ENCODE measurements around the gene C9orf153. TPM values are rescaled to one million over a fixed set of nuclear protein-coding genes. Genes with fewer than 3 reads are reported as not detected.

C9orf153 gene
- total and polyA plus RNA-seq, 2 of the 4 experiments (the other 2 are of a cell fraction): not detected

GRCh38 chr9:86298873-86299272, 39.4 kb upstream of the C9orf153 start:
- POLR2A ChIA-PET (ENCODE audit: unreplicated experiment): no interaction called here
- 90% methylated on average over 5 of the region's 11 CpGs; no CpG with 5 or more reads in 1 of the 2 experiments for WGBS, 2 experiments (ENCODE audit: extremely low coverage in 2 of 2, insufficient read length in 1 of 2)
- H3K23ac ChIP-seq (ENCODE audit: low read depth, low read length): no peak overlapping the region
- no peak overlapping the region for H2AK5ac ChIP-seq (ENCODE audit: low read depth, low read length)
- H2AK9ac ChIP-seq (replicated peaks; ENCODE audit: low read depth, low read length, poor library complexity): no peak overlapping the region
- no peak overlapping the region for H3K9ac ChIP-seq (ENCODE audit: low read depth, low read length)
- no peak overlapping the region; the same call in 1 of the 2 replicates for H3K27ac ChIP-seq (ENCODE audit: insufficient read depth, low read length)
- intact Hi-C loops (cut with micrococcal nuclease): no loop called here
- no peak overlapping the region for H2BK20ac ChIP-seq (ENCODE audit: low read depth, low read length)
- in situ Hi-C loops (cut with MboI; ENCODE audit: low sequenced_read_pairs): no loop called here
- ATAC-seq (ENCODE audit: low read depth) (no peak), DNase-seq (no peak)
- no peak overlapping the region for H2AFZ ChIP-seq (replicated peaks; ENCODE audit: low read length, poor library complexity)
- dilution Hi-C loops (cut with HindIII; ENCODE audit: low sequenced_read_pairs, unreplicated experiment): no loop called here
- no peak overlapping the region for H4K91ac ChIP-seq (ENCODE audit: insufficient read depth, low read depth, low read length)
- H2BK15ac ChIP-seq (ENCODE audit: low read depth, low read length): no peak overlapping the region
- no peaks in the 10 kb centered on the region for H3K9me3 ChIP-seq (ENCODE audit: control insufficient read depth, insufficient read depth, low read length)
- no peaks in the 10 kb centered on the region for H3K27me3 ChIP-seq (ENCODE audit: control insufficient read depth, insufficient read depth, low read length)
- no peak overlapping the region for H3K4ac ChIP-seq (ENCODE audit: low read depth, low read length)
- no peak overlapping the region for H2BK120ac ChIP-seq (ENCODE audit: low read depth, low read length)
- H4K8ac ChIP-seq (ENCODE audit: low read depth in 2 of 2, low read length in 2 of 2): no peak overlapping the region
- CTCF ChIA-PET: interaction anchor here (1.1 to 1.5 kb wide), 2 partner anchors 8 to 97 kb away, joined by 3 to 4 read pairs; no protein-coding TSS in a partner anchor
- H3K36me3 ChIP-seq (ENCODE audit: control insufficient read depth, insufficient read depth, low read length): peaks cover 43% of the 10 kb centered on the region
- H3K4me3 ChIP-seq (ENCODE audit: insufficient read depth, low read depth, low read length): no peak overlapping the region
- no peaks in the 10 kb centered on the region; the same call in 1 of the 2 replicates for H3K9me1 ChIP-seq (ENCODE audit: insufficient read depth, low read length)
- peaks cover 7 to 9% of the 10 kb centered on the region in 2 experiments; a peak in 2 of 4 replicates for H3K79me1 ChIP-seq (ENCODE audit: low read depth in 1 of 2, low read length in 2 of 2)
- TF ChIP-seq, protein P1, sequence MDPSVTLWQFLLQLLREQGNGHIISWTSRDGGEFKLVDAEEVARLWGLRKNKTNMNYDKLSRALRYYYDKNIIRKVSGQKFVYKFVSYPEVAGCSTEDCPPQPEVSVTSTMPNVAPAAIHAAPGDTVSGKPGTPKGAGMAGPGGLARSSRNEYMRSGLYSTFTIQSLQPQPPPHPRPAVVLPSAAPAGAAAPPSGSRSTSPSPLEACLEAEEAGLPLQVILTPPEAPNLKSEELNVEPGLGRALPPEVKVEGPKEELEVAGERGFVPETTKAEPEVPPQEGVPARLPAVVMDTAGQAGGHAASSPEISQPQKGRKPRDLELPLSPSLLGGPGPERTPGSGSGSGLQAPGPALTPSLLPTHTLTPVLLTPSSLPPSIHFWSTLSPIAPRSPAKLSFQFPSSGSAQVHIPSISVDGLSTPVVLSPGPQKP (IDR thresholded peaks at IDR 0.05; ENCODE audit: borderline replicate concordance, low read depth, low read length): no peak
- TF ChIP-seq, protein P2, sequence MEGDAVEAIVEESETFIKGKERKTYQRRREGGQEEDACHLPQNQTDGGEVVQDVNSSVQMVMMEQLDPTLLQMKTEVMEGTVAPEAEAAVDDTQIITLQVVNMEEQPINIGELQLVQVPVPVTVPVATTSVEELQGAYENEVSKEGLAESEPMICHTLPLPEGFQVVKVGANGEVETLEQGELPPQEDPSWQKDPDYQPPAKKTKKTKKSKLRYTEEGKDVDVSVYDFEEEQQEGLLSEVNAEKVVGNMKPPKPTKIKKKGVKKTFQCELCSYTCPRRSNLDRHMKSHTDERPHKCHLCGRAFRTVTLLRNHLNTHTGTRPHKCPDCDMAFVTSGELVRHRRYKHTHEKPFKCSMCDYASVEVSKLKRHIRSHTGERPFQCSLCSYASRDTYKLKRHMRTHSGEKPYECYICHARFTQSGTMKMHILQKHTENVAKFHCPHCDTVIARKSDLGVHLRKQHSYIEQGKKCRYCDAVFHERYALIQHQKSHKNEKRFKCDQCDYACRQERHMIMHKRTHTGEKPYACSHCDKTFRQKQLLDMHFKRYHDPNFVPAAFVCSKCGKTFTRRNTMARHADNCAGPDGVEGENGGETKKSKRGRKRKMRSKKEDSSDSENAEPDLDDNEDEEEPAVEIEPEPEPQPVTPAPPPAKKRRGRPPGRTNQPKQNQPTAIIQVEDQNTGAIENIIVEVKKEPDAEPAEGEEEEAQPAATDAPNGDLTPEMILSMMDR (conservative IDR thresholded peaks at IDR 0.05; ENCODE audit: low read depth, low read length): no peak
- TF ChIP-seq SMC3 (IDR thresholded peaks at IDR 0.05; ENCODE audit: low read depth, low read length): no peak
- TF ChIP-seq BHLHE40 (IDR thresholded peaks at IDR 0.05; ENCODE audit: low read depth, low read length): no peak
- TF ChIP-seq FOS (IDR thresholded peaks at IDR 0.05; ENCODE audit: low read depth, low read length): no peak
- no peak for TF ChIP-seq POLR2A (IDR thresholded peaks at IDR 0.05; ENCODE audit: low read depth, low read length)
- no peak for TF ChIP-seq CHD1 (IDR thresholded peaks at IDR 0.05; ENCODE audit: low read depth, low read length)
- TF ChIP-seq RCOR1 (IDR thresholded peaks at IDR 0.05; ENCODE audit: insufficient replicate concordance, low read length): no peak
- TF ChIP-seq CEBPB (IDR thresholded peaks at IDR 0.05; ENCODE audit: low read depth, low read length): no peak
- TF ChIP-seq NFE2L2 (IDR thresholded peaks at IDR 0.05; ENCODE audit: low read depth, low read length): no peak
- TF ChIP-seq RFX5 (IDR thresholded peaks at IDR 0.05; ENCODE audit: low read depth, low read length): no peak
- no peak for TF ChIP-seq MAZ (IDR thresholded peaks at IDR 0.05; ENCODE audit: borderline replicate concordance, low read depth, low read length)
- TF ChIP-seq MAFK (IDR thresholded peaks at IDR 0.05; ENCODE audit: low read depth, low read length): no peak
- TF ChIP-seq, protein P3, sequence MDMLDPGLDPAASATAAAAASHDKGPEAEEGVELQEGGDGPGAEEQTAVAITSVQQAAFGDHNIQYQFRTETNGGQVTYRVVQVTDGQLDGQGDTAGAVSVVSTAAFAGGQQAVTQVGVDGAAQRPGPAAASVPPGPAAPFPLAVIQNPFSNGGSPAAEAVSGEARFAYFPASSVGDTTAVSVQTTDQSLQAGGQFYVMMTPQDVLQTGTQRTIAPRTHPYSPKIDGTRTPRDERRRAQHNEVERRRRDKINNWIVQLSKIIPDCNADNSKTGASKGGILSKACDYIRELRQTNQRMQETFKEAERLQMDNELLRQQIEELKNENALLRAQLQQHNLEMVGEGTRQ (IDR thresholded peaks at IDR 0.05; ENCODE audit: low read depth, low read length): no peak
- peaks cover 2% of the 10 kb centered on the region; the same call in 1 of the 2 replicates for H3K4me1 ChIP-seq (ENCODE audit: control insufficient read depth, insufficient read depth, low read length)
- BruUV-seq (replicated peaks): no TSS peak
- no peaks in the 10 kb centered on the region for H4K20me1 ChIP-seq (ENCODE audit: insufficient read depth, low read length)
- H3K4me2 ChIP-seq (ENCODE audit: low read depth, low read length): no peak overlapping the region
- H4K5ac ChIP-seq (ENCODE audit: low read depth, low read length): no peak overlapping the region
- H3K56ac ChIP-seq (ENCODE audit: extremely low read depth, insufficient read depth, low read length): no peak overlapping the region
- H2BK5ac ChIP-seq (ENCODE audit: low read depth, low read length, poor library complexity, severe bottlenecking): no peak overlapping the region
- H3K14ac ChIP-seq (replicated peaks; ENCODE audit: low read depth, low read length): no peak overlapping the region
- H3K18ac ChIP-seq (ENCODE audit: low read depth, low read length): no peak overlapping the region

Data from IMR-90 (cell line).